ENCODE results near the gene CDRT4.

CDRT4 gene

GRCh38 chr17:15475631-15476354 is 8.4 kb upstream of the CDRT4 start:
- DNase-seq (ENCODE audit: low spot score): no peak
- ChIA-PET CTCF (interaction anchor here (1.4 kb wide), 1 partner anchor 27 kb away, joined by 4 read pairs; no protein-coding TSS in a partner anchor), POLR2A (ENCODE audit: low non-redundant PET) (no interaction called here)
- TF ChIP-seq, protein P1, sequence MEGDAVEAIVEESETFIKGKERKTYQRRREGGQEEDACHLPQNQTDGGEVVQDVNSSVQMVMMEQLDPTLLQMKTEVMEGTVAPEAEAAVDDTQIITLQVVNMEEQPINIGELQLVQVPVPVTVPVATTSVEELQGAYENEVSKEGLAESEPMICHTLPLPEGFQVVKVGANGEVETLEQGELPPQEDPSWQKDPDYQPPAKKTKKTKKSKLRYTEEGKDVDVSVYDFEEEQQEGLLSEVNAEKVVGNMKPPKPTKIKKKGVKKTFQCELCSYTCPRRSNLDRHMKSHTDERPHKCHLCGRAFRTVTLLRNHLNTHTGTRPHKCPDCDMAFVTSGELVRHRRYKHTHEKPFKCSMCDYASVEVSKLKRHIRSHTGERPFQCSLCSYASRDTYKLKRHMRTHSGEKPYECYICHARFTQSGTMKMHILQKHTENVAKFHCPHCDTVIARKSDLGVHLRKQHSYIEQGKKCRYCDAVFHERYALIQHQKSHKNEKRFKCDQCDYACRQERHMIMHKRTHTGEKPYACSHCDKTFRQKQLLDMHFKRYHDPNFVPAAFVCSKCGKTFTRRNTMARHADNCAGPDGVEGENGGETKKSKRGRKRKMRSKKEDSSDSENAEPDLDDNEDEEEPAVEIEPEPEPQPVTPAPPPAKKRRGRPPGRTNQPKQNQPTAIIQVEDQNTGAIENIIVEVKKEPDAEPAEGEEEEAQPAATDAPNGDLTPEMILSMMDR (conservative IDR thresholded peaks at IDR 0.05; ENCODE audit: low read depth): no peak
- H3K27ac ChIP-seq: no peak overlapping the region

GRCh38 chr17:15472891-15473290 is 5.5 kb upstream of the CDRT4 start:
- no peak for DNase-seq (ENCODE audit: low spot score)
- ChIA-PET CTCF (no interaction called here), POLR2A (ENCODE audit: low non-redundant PET) (no interaction called here)
- no peak overlapping the region for H3K27ac ChIP-seq
- TF ChIP-seq, protein P1 (conservative IDR thresholded peaks at IDR 0.05; ENCODE audit: low read depth): no peak

DNA sequence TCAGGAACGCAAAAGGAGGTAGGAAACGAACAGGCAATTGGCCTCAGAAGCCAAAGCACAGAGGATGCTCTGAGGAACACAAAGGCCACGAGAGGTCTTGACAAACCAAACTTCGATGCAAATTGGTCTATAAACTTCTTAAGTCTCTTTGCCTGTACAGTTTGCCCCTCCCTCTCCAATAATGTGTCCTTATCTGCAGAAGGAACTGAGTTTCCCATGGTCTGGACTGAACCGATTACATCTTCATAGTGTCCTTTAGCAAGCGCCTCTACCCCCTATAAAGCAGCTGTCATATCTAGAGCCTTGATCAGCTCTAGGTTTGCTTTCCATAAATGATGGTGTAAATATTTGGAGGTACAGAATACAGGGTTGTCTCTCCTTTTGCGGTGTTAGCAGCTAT is 3.1 kb upstream of the CDRT4 start:
- POLR2A ChIA-PET (ENCODE audit: low non-redundant PET): no interaction called here
- CTCF ChIA-PET: no interaction called here
- no peak for DNase-seq (ENCODE audit: low spot score)
- TF ChIP-seq, protein P1 (conservative IDR thresholded peaks at IDR 0.05; ENCODE audit: low read depth): no peak
- H3K27ac ChIP-seq: no peak overlapping the region

- POLR2A ChIA-PET (ENCODE audit: low non-redundant PET): no interaction called here
- no peak overlapping the region for H3K27ac ChIP-seq
- TF ChIP-seq, protein P1 (conservative IDR thresholded peaks at IDR 0.05; ENCODE audit: low read depth): no peak
- no peak for DNase-seq (ENCODE audit: low spot score)
- CTCF ChIA-PET: no interaction called here
These were observed 1.8 kb upstream of the CDRT4 start for GRCh38 chr17:15469260-15469659.

- H3K27ac ChIP-seq: no peak overlapping the region
- CTCF ChIA-PET: no interaction called here
These were observed 705 bp upstream of the CDRT4 start for GRCh38 chr17:15468126-15468525.

DNA sequence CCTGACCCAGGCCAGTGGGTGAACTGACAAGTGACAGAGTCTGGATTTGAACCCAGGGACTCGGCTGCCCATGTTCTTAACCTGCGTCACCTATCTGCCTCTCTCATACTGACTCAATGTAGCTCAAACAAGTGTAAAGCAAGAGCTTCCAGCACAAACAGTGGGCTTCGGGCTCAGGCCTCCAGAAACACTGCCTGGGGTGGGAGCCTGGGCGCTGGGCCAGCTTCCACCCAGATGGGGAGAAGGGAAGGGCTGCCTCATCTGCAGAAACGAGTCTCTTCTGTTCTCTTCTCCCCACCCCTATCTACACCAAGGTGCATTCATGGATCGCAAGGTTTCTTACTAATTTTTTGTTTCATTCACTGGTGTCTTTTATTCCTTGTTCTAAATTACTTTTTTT is 1.3 kb downstream of the CDRT4 start:
- CTCF ChIA-PET: interaction anchor here (0.6 kb wide), 2 partner anchors 85 to 219 kb away, joined by 3 to 4 read pairs; no protein-coding TSS in a partner anchor
- POLR2A ChIA-PET (ENCODE audit: low non-redundant PET): no interaction called here

More at GRCh38 chr17:15468126-15468525, 705 bp upstream of the CDRT4 start:
- DNase-seq (ENCODE audit: low spot score): no peak
- TF ChIP-seq, protein P1 (conservative IDR thresholded peaks at IDR 0.05; ENCODE audit: low read depth): no peak
- POLR2A ChIA-PET (ENCODE audit: low non-redundant PET): no interaction called here

More for the DNA sequence above, 1.3 kb downstream of the CDRT4 start:
- H3K27ac ChIP-seq: no peak overlapping the region
- no peak for DNase-seq (ENCODE audit: low spot score)
- TF ChIP-seq, protein P1 (conservative IDR thresholded peaks at IDR 0.05; ENCODE audit: low read depth): no peak
